Measurements from ENCODE around the gene PDAP1. TPM values are rescaled to one million over a fixed set of nuclear protein-coding genes. Genes with fewer than 3 reads are reported as not detected.
A peak's percentile ranks its signal among the peaks of the same experiment; 100 is the strongest.

The PDAP1 gene
- total RNA-seq, 1 experiment from 2014 or later = 147 TPM

DNA sequence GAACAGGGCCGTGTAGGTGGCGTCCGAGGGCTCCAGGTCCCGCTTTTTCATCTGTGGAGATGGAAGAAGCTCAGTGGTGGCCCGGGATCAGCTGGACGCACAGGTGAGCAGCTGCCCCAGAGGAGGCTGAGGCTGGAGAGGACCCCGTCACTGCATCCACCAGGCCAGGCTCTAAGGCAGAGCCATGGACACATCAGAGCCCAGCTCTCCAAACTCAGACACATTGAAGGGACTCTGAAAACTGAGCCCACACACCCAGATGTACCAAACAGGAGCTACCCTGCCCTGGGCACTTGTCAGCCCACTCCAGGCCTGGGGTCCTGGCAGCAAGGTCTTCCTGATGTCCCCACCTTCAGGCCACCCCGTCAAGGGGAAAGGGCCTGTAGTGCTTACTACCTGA lies 21.4 kb upstream of the PDAP1 start:
- H3K4me1 ChIP-seq (ENCODE audit: control insufficient read depth, insufficient read depth, low read length) = no peaks in the 10 kb centered on the region
- no peak for DNase-seq (ENCODE audit: low read depth, low spot score)
- intact Hi-C loops (cut with micrococcal nuclease; ENCODE audit: unreplicated experiment) (no loop called here), in situ Hi-C loops (cut with HindIII; ENCODE audit: low pct_unique_long_range_greater_than_20kb, low sequenced_read_pairs) (no loop called here)
- ATAC-seq = peak; percentile 9; the same call in 1 of the 2 replicates
- no TSS peak for BruUV-seq (replicated peaks)
- POLR2A ChIA-PET = interaction anchor here (0.5 kb wide), 1 partner anchor 17 kb away, joined by 3 read pairs; no protein-coding TSS in a partner anchor
- CTCF ChIA-PET = interaction anchor here (0.6 kb wide), 1 partner anchor 54 kb away, joined by 3 read pairs; no protein-coding TSS in a partner anchor
- no peak overlapping the region for H3K4me3 ChIP-seq (ENCODE audit: low read depth in 2 of 2, low read length in 2 of 2)
- peaks cover 16% of the 10 kb centered on the region; the same call in 1 of the 2 replicates for H3K36me3 ChIP-seq (ENCODE audit: control insufficient read depth, insufficient read depth, low read length)
- H3K27me3 ChIP-seq (ENCODE audit: control insufficient read depth, insufficient read depth, low read length) = no peaks in the 10 kb centered on the region
- no peak overlapping the region for H3K27ac ChIP-seq (ENCODE audit: low read length)
- TF ChIP-seq TCF7L2 (IDR thresholded peaks at IDR 0.05; ENCODE audit: low read depth, low read length) (no peak), POLR2AphosphoS5 (IDR thresholded peaks at IDR 0.05; ENCODE audit: low read depth, low read length) (no peak), SIN3A (IDR thresholded peaks at IDR 0.05; ENCODE audit: borderline replicate concordance, insufficient read depth, low read depth, low read length) (no peak)
- TF ChIP-seq, protein P1, sequence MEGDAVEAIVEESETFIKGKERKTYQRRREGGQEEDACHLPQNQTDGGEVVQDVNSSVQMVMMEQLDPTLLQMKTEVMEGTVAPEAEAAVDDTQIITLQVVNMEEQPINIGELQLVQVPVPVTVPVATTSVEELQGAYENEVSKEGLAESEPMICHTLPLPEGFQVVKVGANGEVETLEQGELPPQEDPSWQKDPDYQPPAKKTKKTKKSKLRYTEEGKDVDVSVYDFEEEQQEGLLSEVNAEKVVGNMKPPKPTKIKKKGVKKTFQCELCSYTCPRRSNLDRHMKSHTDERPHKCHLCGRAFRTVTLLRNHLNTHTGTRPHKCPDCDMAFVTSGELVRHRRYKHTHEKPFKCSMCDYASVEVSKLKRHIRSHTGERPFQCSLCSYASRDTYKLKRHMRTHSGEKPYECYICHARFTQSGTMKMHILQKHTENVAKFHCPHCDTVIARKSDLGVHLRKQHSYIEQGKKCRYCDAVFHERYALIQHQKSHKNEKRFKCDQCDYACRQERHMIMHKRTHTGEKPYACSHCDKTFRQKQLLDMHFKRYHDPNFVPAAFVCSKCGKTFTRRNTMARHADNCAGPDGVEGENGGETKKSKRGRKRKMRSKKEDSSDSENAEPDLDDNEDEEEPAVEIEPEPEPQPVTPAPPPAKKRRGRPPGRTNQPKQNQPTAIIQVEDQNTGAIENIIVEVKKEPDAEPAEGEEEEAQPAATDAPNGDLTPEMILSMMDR (IDR thresholded peaks at IDR 0.05) = no peak
- TF ChIP-seq, protein P2, sequence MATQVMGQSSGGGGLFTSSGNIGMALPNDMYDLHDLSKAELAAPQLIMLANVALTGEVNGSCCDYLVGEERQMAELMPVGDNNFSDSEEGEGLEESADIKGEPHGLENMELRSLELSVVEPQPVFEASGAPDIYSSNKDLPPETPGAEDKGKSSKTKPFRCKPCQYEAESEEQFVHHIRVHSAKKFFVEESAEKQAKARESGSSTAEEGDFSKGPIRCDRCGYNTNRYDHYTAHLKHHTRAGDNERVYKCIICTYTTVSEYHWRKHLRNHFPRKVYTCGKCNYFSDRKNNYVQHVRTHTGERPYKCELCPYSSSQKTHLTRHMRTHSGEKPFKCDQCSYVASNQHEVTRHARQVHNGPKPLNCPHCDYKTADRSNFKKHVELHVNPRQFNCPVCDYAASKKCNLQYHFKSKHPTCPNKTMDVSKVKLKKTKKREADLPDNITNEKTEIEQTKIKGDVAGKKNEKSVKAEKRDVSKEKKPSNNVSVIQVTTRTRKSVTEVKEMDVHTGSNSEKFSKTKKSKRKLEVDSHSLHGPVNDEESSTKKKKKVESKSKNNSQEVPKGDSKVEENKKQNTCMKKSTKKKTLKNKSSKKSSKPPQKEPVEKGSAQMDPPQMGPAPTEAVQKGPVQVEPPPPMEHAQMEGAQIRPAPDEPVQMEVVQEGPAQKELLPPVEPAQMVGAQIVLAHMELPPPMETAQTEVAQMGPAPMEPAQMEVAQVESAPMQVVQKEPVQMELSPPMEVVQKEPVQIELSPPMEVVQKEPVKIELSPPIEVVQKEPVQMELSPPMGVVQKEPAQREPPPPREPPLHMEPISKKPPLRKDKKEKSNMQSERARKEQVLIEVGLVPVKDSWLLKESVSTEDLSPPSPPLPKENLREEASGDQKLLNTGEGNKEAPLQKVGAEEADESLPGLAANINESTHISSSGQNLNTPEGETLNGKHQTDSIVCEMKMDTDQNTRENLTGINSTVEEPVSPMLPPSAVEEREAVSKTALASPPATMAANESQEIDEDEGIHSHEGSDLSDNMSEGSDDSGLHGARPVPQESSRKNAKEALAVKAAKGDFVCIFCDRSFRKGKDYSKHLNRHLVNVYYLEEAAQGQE (IDR thresholded peaks at IDR 0.05; ENCODE audit: insufficient read depth in 1 of 2, low read depth in 2 of 2, low read length in 1 of 2) = no peak
- no peaks in the 10 kb centered on the region for H3K9me3 ChIP-seq (ENCODE audit: control insufficient read depth, insufficient read depth, low read depth, low read length)

GRCh38 chr7:99428972-99429566 lies 20.7 kb upstream of the PDAP1 start:
- TF ChIP-seq, protein P2 (IDR thresholded peaks at IDR 0.05; ENCODE audit: insufficient read depth in 1 of 2, low read depth in 2 of 2, low read length in 1 of 2) = no peak
- TF ChIP-seq POLR2AphosphoS5 (IDR thresholded peaks at IDR 0.05; ENCODE audit: low read depth, low read length) (no peak), SIN3A (IDR thresholded peaks at IDR 0.05; ENCODE audit: borderline replicate concordance, insufficient read depth, low read depth, low read length) (no peak), TCF7L2 (IDR thresholded peaks at IDR 0.05; ENCODE audit: low read depth, low read length) (no peak)
- TF ChIP-seq, protein P1 (IDR thresholded peaks at IDR 0.05) = no peak
- no peaks in the 10 kb centered on the region for H3K4me1 ChIP-seq (ENCODE audit: control insufficient read depth, insufficient read depth, low read length)
- CTCF ChIA-PET = no interaction called here
- POLR2A ChIA-PET = interaction anchor here (0.5 kb wide), 1 partner anchor 17 kb away, joined by 3 read pairs; no protein-coding TSS in a partner anchor
- H3K36me3 ChIP-seq (ENCODE audit: control insufficient read depth, insufficient read depth, low read length) = peaks cover 14% of the 10 kb centered on the region; the same call in 1 of the 2 replicates
- in situ Hi-C loops (cut with HindIII; ENCODE audit: low pct_unique_long_range_greater_than_20kb, low sequenced_read_pairs) = no loop called here
- no peak overlapping the region for H3K4me3 ChIP-seq (ENCODE audit: low read depth in 2 of 2, low read length in 2 of 2)
- BruUV-seq (replicated peaks) = no TSS peak
- no peaks in the 10 kb centered on the region for H3K9me3 ChIP-seq (ENCODE audit: control insufficient read depth, insufficient read depth, low read depth, low read length)
- no peaks in the 10 kb centered on the region for H3K27me3 ChIP-seq (ENCODE audit: control insufficient read depth, insufficient read depth, low read length)
- DNase-seq (ENCODE audit: low read depth, low spot score) = no peak
- intact Hi-C loops (cut with micrococcal nuclease; ENCODE audit: unreplicated experiment) = no loop called here
- H3K27ac ChIP-seq (ENCODE audit: low read length) = no peak overlapping the region
- peak; percentile 21 for ATAC-seq
